ENCODE data around the gene PAFAH1B2. TPM values are rescaled to one million over a fixed set of nuclear protein-coding genes. Genes with fewer than 3 reads are reported as not detected.
"Not testable (repeated sequence)": the region's sequence is repeated elsewhere in the genome, so short reads cannot be mapped to it uniquely, and the experiment has no call there.

PAFAH1B2 gene
- total RNA-seq, 1 experiment from 2014 or later = 91.3 TPM

DNA sequence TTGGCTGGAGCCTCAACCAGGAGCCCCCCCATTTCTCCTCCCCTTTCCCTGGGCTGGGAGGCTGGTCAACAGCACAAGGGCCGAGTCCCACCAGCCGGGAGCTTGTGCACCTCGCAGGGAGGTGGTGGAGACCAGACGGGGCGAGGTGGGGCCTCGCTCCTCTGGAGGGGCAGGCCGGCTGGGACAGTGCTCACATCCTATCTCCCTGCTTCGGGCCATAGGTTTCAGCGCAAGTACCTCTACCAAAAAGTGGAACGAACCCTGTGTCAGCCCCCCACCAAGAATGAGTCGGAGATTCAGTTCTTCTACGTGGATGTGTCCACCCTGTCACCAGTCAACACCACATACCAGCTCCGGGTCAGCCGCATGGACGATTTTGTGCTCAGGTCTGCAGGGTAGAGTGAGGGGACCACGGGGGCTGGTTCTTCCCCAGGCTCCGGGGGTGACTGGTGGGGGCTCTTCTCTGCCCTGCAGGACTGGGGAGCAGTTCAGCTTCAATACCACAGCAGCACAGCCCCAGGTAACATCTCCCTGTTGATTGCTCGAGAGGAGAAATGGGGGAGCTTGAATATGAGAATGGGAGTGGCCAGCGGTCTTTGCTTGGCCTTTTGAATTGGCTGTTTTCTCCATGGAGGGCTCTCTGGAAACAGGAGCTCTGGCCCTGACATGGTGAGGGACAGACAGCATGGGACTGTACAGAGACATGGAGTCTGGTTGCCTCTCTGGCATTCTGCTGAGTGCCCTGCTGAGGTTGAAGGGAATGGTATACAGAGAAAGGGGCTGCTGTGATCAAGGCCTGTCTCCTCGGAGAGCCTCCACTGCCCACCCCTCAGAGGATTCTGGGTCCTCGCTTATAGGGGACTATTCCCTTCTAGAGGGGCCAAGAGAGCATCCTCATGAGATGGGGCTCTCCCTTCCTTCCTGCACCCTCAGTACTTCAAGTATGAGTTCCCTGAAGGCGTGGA, 37.8 kb downstream of the PAFAH1B2 start:
- ChIA-PET POLR2A (ENCODE audit: unreplicated experiment) (no interaction called here), CTCF (no interaction called here)
- H3F3A ChIP-seq (ENCODE audit: insufficient read depth, low read depth) = peaks cover 10% of the 10 kb centered on the region; the same call in 1 of the 2 replicates
- no peak overlapping the region for H3K4me3 ChIP-seq
- H3K9me3 ChIP-seq (ENCODE audit: insufficient read depth, low read depth) = no peaks in the 10 kb centered on the region
- DNase-seq = no peak
- H3K9me2 ChIP-seq (ENCODE audit: insufficient read depth) = no peaks in the 10 kb centered on the region
- H3K36me3 ChIP-seq (ENCODE audit: low read depth) = no peaks in the 10 kb centered on the region
- H3K79me2 ChIP-seq (ENCODE audit: low read depth) = no peaks in the 10 kb centered on the region
- intact Hi-C loops (cut with micrococcal nuclease; ENCODE audit: unreplicated experiment) = no loop called here
- no peaks in the 10 kb centered on the region for H3K27me3 ChIP-seq (ENCODE audit: insufficient read depth, low read depth)
- no peaks in the 10 kb centered on the region for H4K20me1 ChIP-seq (ENCODE audit: insufficient read depth)
- H3K4me1 ChIP-seq (replicated peaks; ENCODE audit: insufficient read depth) = peaks cover 19% of the 10 kb centered on the region
- BruUV-seq (replicated peaks) = no TSS peak
- no peak overlapping the region for H3K27ac ChIP-seq
- no peak overlapping the region for H2AFZ ChIP-seq
- H3K4me2 ChIP-seq = no peak overlapping the region
- TF ChIP-seq EZH2 (IDR thresholded peaks at IDR 0.05; ENCODE audit: low read depth) = no peak
- TF ChIP-seq, protein P1, sequence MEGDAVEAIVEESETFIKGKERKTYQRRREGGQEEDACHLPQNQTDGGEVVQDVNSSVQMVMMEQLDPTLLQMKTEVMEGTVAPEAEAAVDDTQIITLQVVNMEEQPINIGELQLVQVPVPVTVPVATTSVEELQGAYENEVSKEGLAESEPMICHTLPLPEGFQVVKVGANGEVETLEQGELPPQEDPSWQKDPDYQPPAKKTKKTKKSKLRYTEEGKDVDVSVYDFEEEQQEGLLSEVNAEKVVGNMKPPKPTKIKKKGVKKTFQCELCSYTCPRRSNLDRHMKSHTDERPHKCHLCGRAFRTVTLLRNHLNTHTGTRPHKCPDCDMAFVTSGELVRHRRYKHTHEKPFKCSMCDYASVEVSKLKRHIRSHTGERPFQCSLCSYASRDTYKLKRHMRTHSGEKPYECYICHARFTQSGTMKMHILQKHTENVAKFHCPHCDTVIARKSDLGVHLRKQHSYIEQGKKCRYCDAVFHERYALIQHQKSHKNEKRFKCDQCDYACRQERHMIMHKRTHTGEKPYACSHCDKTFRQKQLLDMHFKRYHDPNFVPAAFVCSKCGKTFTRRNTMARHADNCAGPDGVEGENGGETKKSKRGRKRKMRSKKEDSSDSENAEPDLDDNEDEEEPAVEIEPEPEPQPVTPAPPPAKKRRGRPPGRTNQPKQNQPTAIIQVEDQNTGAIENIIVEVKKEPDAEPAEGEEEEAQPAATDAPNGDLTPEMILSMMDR (conservative IDR thresholded peaks at IDR 0.05) = no peak

DNA sequence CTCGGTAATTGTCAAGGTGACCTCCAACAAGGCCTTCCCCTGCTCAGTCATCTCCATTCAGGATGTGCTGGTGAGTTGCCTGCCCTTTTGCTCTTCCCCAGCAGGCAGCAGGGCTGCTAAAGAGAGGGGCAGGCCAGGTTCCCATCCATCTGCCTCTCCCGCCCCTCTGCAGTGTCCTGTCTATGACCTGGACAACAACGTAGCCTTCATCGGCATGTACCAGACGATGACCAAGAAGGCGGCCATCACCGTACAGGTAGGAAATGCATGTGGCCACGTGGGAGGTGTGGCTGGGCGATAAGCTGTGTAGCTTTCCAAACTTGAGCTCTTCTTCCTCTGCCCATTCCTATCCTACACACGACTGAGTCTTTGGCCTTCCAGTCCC, 38.5 kb downstream of the PAFAH1B2 start:
- Histone ChIP-seq H4K20me1 (ENCODE audit: insufficient read depth) (no peaks in the 10 kb centered on the region), H3F3A (ENCODE audit: insufficient read depth, low read depth) (peaks cover 6% of the 10 kb centered on the region; the same call in 1 of the 2 replicates), H3K4me2 (no peak overlapping the region), H3K27me3 (ENCODE audit: insufficient read depth, low read depth) (no peaks in the 10 kb centered on the region), H2AFZ (no peak overlapping the region), H3K36me3 (ENCODE audit: low read depth) (no peaks in the 10 kb centered on the region), H3K27ac (no peak overlapping the region), H3K9me3 (ENCODE audit: insufficient read depth, low read depth) (no peaks in the 10 kb centered on the region), H3K4me3 (no peak overlapping the region), H3K79me2 (ENCODE audit: low read depth) (no peaks in the 10 kb centered on the region), H3K9me2 (ENCODE audit: insufficient read depth) (no peaks in the 10 kb centered on the region), H3K4me1 (replicated peaks; ENCODE audit: insufficient read depth) (peaks cover 18% of the 10 kb centered on the region)
- no TSS peak for BruUV-seq (replicated peaks)
- intact Hi-C loops (cut with micrococcal nuclease; ENCODE audit: unreplicated experiment) = no loop called here
- CTCF ChIA-PET = no interaction called here
- POLR2A ChIA-PET (ENCODE audit: unreplicated experiment) = interaction anchor here (0.6 kb wide), 1 partner anchor 338 kb away, joined by 5 read pairs; no protein-coding TSS in a partner anchor
- DNase-seq = no peak
- no peak for TF ChIP-seq EZH2 (IDR thresholded peaks at IDR 0.05; ENCODE audit: low read depth)
- TF ChIP-seq, protein P1 (conservative IDR thresholded peaks at IDR 0.05) = no peak

DNA sequence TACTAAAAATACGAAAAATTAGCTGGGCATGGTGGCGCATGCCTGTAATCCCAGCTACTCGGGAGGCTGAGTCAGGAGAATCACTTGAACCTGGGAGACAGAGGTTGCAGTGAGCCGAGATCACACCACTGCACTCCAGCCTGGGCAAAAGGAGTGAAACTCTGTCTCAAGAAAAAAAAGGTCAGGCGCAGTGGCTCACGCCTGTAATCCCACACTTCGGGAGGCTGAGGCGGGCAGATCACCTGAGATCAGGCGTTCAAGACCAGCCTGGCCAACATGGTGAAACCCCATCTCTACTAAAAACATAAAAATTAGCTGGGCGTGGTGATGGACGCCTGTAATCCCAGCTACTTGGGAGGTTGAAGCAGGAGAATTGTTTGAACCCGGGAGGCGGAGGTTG, 39.1 kb downstream of the PAFAH1B2 start:
- H3K4me3 ChIP-seq; H3K9me3 ChIP-seq (ENCODE audit: insufficient read depth, low read depth); H4K20me1 ChIP-seq (ENCODE audit: insufficient read depth); H2AFZ ChIP-seq; BruUV-seq (replicated peaks); CTCF ChIA-PET; H3K27ac ChIP-seq; H3K9me2 ChIP-seq (ENCODE audit: insufficient read depth); H3K4me2 ChIP-seq; H3K79me2 ChIP-seq (ENCODE audit: low read depth); H3K36me3 ChIP-seq (ENCODE audit: low read depth); H3K27me3 ChIP-seq (ENCODE audit: insufficient read depth, low read depth); DNase-seq; intact Hi-C loops (cut with micrococcal nuclease; ENCODE audit: unreplicated experiment); H3F3A ChIP-seq (ENCODE audit: insufficient read depth, low read depth): not testable (repeated sequence)
- H3K4me1 ChIP-seq (replicated peaks; ENCODE audit: insufficient read depth) = peaks cover 12% of the 10 kb centered on the region
- POLR2A ChIA-PET (ENCODE audit: unreplicated experiment) = interaction anchor here (0.6 kb wide), 1 partner anchor 339 kb away, joined by 5 read pairs; no protein-coding TSS in a partner anchor
